GM15510 (cell line): ENCODE measurements around the gene PLA2G6.

Experiments
- POLR2A ChIP-seq: IDR thresholded peaks from 3 replicates; pipeline ENCODE4 v1.6.1; 2011; ENCODE audit warnings: borderline replicate concordance; ENCODE audit not compliant: insufficient read length; ENCODE audit errors: extremely low read depth

Gene PLA2G6

DNA sequence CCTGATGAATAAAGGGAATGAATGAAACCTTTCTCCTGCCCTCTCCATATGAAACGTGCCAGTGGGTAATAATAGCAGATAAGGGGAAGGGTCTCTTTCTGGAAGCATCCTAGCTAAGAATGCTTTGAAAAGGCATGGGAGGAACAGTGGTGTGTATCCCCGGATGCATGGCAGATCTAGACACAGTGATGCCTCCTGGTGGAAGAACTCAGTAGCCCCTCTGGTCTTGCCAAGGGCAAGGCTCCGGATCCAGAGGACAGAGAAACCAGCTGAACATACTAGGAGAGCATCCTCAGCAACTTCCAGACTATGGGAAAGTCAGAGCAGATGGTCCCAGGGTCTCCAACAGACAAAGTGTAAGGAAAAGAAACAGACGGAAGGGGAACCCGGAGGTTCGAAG lies 77.5 kb downstream of the PLA2G6 start:
- TF ChIP-seq POLR2A: no peak

DNA sequence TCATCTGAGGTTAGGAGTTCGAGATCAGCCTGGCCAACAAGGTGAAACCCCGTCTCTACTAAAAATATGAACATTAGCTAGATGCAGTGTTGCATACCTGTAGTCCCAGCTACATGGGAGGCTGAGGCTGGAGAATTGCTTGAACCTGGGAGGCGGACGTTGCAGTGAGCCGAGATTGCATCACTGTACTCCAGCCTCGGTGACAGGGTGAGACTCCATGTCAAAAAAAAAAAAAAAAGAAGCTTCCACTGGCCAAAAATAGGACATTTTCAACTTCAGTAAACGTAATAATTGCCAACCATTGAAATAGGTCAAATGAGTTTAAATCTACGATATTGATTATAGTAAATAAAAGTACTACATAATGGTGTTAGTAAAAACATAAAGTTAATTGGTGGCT lies 78.0 kb downstream of the PLA2G6 start:
- TF ChIP-seq POLR2A: no peak

DNA sequence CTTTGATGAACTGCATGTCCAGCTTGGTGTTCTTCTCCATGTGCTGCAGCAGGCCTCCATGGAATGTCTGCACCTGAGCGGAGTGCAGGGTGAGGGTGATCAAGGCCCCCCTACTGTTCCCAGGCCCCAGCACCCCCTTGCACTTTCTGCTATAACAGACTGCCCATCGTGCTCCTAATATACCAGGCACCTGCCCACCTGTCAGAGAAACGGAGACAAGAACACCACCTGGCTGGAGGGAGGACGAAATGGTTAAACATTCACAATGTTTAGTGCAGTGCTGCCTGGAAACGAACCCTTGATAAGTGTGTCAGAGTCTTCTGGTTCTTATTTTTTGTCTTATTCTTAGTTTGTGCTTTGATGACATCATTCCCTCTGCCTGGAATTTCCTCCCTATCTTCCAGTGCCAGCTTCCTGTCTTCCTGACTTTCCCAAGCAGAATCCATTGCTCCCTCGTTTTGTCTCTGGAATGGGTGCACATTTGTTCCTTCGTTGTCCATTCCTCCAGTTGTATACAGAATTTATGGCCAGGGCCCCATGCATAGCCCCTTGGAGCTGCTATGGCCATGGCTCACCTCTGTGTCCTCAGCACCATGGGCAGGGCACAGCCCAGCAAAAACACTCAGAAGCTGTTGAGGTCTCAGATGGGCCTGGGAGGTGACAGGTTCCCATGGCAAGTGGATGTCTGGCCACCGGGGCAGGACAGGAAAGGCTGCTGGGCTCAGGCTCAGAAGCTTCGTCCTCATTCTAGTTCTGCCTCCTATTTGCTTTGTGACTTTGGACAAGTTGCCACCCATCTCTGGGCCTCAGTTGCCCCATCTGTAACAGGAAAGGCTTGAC lies 83.0 kb downstream of the PLA2G6 start:
- no peak for TF ChIP-seq POLR2A

DNA sequence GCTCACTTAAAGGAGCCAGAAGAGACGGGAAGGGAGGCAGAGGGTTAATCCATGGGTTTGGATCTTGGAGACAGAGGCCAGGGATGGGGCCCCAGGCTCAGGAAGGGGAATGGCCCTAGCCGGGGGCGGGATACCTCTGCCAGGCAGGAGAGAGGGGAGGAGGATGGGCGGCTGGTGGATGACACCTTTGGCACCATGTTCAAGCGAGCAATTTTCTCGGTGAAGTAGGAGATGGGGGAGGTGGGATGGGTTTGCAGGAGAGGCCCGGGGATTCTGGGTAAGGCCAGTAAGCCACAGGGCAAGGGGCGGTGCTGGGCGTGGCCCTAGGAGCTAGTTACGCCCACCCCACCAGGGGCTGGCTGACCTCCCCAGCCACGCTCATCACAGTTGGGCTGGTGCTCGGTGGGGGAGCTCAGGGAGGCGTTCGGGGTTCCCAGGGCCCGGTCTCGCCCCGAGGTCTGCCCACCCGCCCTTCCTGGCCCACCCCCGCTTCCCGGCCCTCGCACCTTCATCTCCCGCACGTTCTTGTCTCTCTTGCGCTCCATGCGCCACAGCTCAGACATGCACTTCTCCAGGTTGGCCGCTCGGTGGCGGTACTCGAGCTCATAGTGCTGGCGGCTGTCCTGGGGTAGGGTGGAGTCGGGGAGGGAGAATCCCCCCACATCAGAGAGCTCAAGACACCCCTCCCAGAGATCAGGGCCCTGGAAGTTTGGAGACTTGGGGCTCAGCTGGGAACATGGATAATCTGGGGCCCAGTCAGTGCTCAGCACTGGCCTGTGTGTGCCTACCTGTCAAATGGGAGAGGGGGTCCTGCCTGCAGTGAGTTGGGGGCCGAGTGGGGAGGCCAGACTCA lies 83.8 kb downstream of the PLA2G6 start:
- TF ChIP-seq POLR2A: no peak

DNA sequence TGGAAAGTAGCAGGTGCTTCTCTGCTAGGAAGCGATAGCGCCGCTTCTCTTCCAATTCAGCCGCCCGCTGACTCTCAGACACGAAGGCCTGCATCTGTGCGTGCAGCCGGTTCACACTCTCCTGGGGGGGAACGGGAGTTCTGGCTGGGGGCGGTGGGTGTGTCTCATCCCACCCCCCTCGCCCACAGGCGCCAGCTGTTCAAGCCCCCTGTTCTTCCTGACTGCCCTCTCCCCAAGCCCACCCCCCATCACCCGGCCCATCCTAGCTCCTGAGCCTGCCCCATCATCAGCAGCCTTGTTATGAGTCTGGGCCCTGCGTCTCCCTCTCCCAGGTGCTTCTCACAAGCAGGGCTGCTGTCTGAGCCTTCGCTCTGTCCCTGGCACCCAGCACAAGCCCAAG lies 84.6 kb downstream of the PLA2G6 start:
- no peak for TF ChIP-seq POLR2A

DNA sequence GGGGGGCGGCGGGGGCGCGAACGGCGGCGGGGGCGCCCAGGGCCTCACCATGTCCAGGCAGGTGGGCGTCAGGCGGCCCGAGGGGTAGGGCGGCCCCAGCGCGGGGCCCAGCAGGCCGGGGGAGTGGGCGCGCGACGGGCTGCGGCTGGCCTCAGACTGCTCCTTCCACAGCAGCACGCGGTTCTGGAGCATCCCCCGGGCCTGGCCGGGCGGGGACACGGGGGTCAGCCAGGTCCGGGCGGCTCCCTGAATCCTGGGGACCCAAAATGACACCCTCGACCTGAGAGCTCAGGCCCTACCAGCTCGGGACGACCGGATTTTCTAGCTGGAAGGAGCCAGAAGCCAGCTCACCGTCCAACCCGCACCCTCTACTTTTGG lies 92.2 kb downstream of the PLA2G6 start:
- no peak for TF ChIP-seq POLR2A

DNA sequence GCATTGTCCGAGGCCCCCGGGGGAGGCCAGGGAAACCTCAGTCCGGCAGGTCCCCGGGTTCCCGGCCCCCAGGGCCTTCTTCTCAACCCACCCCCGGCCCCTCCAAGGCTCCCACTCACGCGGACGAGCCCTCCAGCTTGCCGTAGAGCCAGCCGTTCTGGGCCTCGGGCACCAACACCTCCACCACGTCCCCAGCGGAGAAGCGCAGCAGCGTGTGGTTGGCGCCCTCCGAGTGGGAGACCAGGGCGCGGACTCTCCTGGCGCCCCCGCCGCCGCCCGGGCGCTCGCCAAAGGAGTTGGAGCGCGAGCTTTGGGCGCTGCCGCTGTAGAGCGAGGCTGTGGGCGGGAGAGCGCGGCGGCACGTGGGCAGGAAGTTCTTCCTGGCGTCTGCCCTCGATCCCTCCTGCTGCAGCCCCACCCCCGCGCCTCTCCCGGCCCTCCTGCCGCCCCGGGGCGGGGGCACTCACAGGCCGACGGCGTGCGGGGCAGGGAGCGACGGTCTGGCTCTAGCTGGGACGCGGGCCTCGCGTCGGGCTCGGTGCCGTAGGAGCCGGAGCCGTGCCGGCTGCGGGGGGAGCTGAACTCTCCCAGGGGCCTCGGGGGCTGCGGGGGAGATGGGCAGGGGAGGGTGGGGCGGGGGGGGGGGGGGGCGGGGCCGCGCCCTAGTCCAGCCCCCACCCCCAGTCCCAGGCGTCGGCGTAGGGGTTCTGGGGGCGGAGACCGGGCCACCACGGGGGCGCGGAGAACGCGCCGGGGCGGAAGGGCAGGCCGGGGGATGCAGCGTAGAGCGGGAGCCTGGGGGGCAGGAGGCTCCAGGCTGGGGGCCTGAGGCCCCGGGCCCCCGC lies 92.8 kb downstream of the PLA2G6 start:
- no peak for TF ChIP-seq POLR2A

DNA sequence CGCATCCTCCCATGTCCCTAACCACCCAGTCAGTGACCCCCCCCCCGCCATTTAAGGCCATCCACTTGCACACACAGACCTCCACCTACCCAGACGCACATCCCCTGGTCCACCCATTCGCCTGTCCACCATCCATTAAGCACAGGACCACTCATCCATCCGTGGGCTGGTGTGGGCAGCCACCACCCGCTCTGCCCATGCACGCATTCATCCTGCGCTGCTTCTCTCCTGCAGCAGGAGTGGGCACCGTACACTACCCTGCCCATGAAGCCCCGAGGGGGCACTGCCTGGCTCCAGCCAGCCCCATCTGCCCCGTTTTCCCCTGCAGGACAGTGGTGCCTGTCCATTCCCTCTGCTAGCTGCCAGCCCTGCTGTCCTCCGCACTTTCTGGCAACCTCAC lies 93.8 kb downstream of the PLA2G6 start:
- TF ChIP-seq POLR2A: no peak

DNA sequence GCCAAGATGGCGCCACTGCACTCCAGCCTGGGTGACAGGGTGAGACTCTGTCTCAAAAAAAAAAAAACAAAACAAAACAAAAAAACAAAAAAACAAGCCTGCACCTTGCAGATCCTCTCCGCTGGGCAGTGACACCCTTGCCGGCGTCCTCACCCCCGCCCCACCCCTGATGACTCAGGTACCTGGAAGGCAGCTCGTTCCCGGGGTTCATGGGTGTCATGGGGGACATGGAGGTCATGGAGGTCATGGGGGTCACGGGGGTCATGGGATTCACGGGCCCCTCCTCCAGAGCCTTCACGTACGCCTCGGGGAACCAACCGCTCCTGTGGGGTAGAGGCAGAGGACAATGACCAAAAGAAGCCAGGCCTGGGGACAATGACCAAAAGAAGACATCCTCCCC lies 94.7 kb downstream of the PLA2G6 start:
- TF ChIP-seq POLR2A: no peak

DNA sequence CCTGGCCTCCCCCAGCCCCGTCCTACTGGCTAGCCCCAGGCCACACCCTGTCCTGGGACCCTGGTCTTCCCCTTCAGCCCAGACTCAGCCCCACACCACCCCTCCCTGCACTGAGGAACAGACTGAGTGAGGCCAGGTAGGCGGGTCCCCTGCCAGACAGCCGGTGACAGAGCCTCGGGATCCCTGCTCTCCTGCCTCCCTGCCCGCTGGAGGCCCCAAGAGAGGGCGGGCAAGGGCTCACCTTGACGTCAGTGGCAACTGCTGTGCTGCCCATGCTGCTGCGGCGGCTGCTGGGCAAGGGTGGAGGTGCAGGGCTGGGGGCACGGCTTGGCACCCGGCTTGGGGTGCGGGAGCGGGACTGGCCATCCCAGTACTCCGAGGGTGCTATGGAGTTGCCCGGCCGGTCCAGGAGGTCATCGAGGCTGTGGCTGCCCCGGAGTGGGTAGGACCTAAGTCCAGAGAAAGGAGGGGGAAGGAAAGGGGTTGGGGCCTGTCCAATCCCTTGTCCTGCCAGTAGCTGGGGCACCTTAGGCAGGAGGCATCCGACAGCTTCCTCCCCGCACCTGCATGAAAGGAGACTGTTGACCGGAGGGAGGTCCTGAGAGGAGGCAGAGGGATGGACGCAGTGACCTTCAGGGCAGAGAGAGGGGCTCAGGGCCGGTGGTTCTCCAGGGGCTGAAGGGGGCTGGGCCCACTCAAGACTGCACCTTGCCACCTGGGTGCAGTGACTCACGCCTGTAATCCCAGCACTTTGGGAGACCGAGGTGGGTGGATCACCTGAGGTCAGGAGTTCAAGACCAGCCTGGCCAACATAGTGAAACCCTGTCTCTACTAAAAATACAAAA lies 95.4 kb downstream of the PLA2G6 start:
- no peak for TF ChIP-seq POLR2A

DNA sequence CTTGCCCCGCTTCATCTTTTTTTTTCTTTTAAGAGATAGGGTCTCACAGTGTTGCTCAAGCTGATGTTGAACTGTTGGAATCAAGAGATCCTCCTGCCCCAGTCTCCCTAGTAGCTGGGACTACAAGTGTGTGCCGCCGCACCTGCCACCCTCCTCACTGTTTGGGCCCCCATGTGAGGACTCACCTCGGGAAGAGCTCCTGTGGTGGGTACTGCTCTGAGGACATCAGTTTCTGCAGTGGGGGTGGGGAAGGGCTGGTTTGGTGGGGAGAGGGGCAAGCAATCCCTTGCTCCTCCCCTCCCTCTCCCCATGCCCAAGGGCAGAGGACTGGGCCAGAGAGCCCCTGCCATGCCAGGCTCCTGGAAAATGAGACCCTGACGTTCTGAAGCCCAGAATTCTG lies 96.1 kb downstream of the PLA2G6 start:
- no peak for TF ChIP-seq POLR2A

DNA sequence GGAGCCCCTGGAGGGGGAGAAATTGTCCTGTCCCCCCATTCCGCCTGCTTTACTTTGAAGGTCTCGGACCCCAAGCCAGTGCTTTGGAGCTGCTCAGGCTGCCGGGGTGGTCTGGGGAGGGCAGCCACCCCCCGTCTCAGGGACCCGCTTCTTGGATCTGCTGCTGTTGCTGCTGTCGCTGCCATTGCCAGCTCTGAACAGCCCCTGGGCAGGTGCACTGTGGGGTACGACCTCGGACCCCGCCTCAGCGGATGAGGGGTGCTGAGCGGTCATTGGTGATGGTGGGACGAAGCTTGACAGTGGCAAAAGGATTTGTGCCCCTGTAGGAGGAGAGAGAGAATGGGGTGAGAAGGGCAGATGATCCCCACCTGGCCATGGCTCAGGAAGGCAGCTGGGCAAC lies 96.6 kb downstream of the PLA2G6 start:
- TF ChIP-seq POLR2A: no peak

DNA sequence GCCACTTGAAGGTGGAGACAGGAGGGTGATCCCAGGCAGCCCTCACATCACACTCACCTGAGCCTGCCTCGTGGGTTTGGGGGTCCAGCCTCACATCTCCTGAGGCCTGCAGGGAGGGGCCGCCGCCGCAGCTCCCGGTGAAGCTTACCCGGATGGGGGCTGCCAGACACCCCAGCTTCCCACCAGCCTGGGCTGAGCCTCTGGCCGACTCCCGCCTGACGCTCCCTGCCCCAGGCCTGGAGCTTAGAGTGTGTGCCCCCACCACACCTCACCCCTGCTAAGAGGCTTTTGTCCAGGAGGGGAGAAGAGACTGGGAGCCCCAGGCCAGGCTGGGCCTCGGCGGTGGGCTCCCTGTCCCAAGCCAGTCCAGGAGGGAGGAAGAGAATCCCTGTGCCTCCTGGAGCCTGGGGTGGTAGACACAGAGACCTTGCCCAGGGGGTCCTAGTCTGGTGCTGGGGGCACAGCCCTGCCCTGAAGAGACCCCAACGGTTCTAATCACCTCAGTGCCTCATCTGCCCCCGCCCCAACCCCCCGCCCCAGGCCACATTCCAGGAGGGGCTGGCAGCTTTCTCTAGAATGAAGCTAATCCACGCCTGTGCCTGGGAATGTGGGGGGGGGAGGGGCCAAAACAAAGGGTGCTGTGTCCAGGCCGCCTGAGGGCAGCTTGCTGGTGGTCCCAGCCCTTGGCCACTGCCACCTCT lies 97.5 kb downstream of the PLA2G6 start, which contains the start of gene SLC16A8:
TSS of gene SLC16A8 (minus strand) at position 254 of the 701 bp plus-strand sequence. CDS start 1,311 bp downstream, outside the sequence.
- TF ChIP-seq POLR2A: no peak
